ENCODE data around the gene ARHGAP26.
A peak's percentile ranks its signal among the peaks of the same experiment; 100 is the strongest.

ARHGAP26 gene

GRCh38 chr5:143019157-143019556 lies 249.0 kb downstream of the ARHGAP26 start:
- no peak for DNase-seq (ENCODE audit: low spot score)

GRCh38 chr5:143019614-143020515 lies 249.7 kb downstream of the ARHGAP26 start:
- no peak for DNase-seq (ENCODE audit: low spot score)

- no peak for DNase-seq (ENCODE audit: low spot score)
These were observed 251.4 kb downstream of the ARHGAP26 start for GRCh38 chr5:143021595-143021994.

- no peak for DNase-seq (ENCODE audit: low spot score)
These were observed 253.4 kb downstream of the ARHGAP26 start for GRCh38 chr5:143023411-143024096.

GRCh38 chr5:143024228-143024920 lies 254.2 kb downstream of the ARHGAP26 start:
- no peak for DNase-seq (ENCODE audit: low spot score)

- DNase-seq (ENCODE audit: low spot score): no peak
These were observed 255.2 kb downstream of the ARHGAP26 start for GRCh38 chr5:143025376-143025775.

- no peak for DNase-seq (ENCODE audit: low spot score)
These were observed 255.8 kb downstream of the ARHGAP26 start for GRCh38 chr5:143025971-143026370.

- DNase-seq (ENCODE audit: low spot score): no peak
These were observed 256.2 kb downstream of the ARHGAP26 start for GRCh38 chr5:143026380-143026779.

GRCh38 chr5:143029293-143029692 lies 259.1 kb downstream of the ARHGAP26 start:
- DNase-seq (ENCODE audit: low spot score): no peak

- no peak for DNase-seq (ENCODE audit: low spot score)
These were observed 260.2 kb downstream of the ARHGAP26 start for GRCh38 chr5:143030349-143030748.

GRCh38 chr5:143031781-143032580 lies 261.8 kb downstream of the ARHGAP26 start:
- DNase-seq (ENCODE audit: low spot score): no peak

GRCh38 chr5:143032581-143032836 lies 262.3 kb downstream of the ARHGAP26 start:
- DNase-seq (ENCODE audit: low spot score): no peak

GRCh38 chr5:143033535-143034250 lies 263.5 kb downstream of the ARHGAP26 start:
- DNase-seq (ENCODE audit: low spot score): peak; percentile 37

- DNase-seq (ENCODE audit: low spot score): no peak
These were observed 266.2 kb downstream of the ARHGAP26 start for GRCh38 chr5:143036146-143036927.

GRCh38 chr5:143037071-143037470 lies 266.9 kb downstream of the ARHGAP26 start:
- DNase-seq (ENCODE audit: low spot score): no peak

GRCh38 chr5:143037708-143038107 lies 267.5 kb downstream of the ARHGAP26 start:
- DNase-seq (ENCODE audit: low spot score): no peak

- DNase-seq (ENCODE audit: low spot score): no peak
These were observed 270.4 kb downstream of the ARHGAP26 start for GRCh38 chr5:143040622-143041021.

- no peak for DNase-seq (ENCODE audit: low spot score)
These were observed 271.3 kb downstream of the ARHGAP26 start for GRCh38 chr5:143041461-143041860.

- DNase-seq (ENCODE audit: low spot score): peak; percentile 18
These were observed 272.0 kb downstream of the ARHGAP26 start for GRCh38 chr5:143041972-143042770.

- no peak for DNase-seq (ENCODE audit: low spot score)
These were observed 274.1 kb downstream of the ARHGAP26 start for GRCh38 chr5:143044265-143044664.

Data from LoVo (cell line).